Measurements from ENCODE around the gene PDE6H.

Gene PDE6H

GRCh38 chr12:14963520-14963919, 9.3 kb upstream of the PDE6H start:
- no peak overlapping the region for H3K4me3 ChIP-seq (replicated peaks; ENCODE audit: low read depth, low read length)
- DNase-seq (ENCODE audit: extremely low read depth, low read depth) = no peak

GRCh38 chr12:14964406-14964805, 8.4 kb upstream of the PDE6H start:
- no peak overlapping the region for H3K4me3 ChIP-seq (replicated peaks; ENCODE audit: low read depth, low read length)
- no peak for TF ChIP-seq CTCF (IDR thresholded peaks at IDR 0.05; ENCODE audit: low read depth, low read length, missing control alignments)
- DNase-seq (ENCODE audit: extremely low read depth, low read depth) = no peak

More at GRCh38 chr12:14963520-14963919, 9.3 kb upstream of the PDE6H start:
- no peak for TF ChIP-seq CTCF (IDR thresholded peaks at IDR 0.05; ENCODE audit: low read depth, low read length, missing control alignments)

- H3K4me3 ChIP-seq (replicated peaks; ENCODE audit: low read depth, low read length) = no peak overlapping the region
- TF ChIP-seq CTCF (IDR thresholded peaks at IDR 0.05; ENCODE audit: low read depth, low read length, missing control alignments) = no peak
- no peak for DNase-seq (ENCODE audit: extremely low read depth, low read depth)
Observed at GRCh38 chr12:14965221-14965620, 7.6 kb upstream of the PDE6H start.

GRCh38 chr12:14968478-14968877, 4.4 kb upstream of the PDE6H start:
- no peak overlapping the region for H3K4me3 ChIP-seq (replicated peaks; ENCODE audit: low read depth, low read length)
- no peak for DNase-seq (ENCODE audit: extremely low read depth, low read depth)
- no peak for TF ChIP-seq CTCF (IDR thresholded peaks at IDR 0.05; ENCODE audit: low read depth, low read length, missing control alignments)

GRCh38 chr12:14970473-14970872, 2.4 kb upstream of the PDE6H start:
- H3K4me3 ChIP-seq (replicated peaks; ENCODE audit: low read depth, low read length) = no peak overlapping the region
- no peak for DNase-seq (ENCODE audit: extremely low read depth, low read depth)

GRCh38 chr12:14974633-14975032, 1.8 kb downstream of the PDE6H start:
- H3K4me3 ChIP-seq (replicated peaks; ENCODE audit: low read depth, low read length) = no peak overlapping the region
- no peak for TF ChIP-seq CTCF (IDR thresholded peaks at IDR 0.05; ENCODE audit: low read depth, low read length, missing control alignments)
- DNase-seq (ENCODE audit: extremely low read depth, low read depth) = no peak

More at GRCh38 chr12:14970473-14970872, 2.4 kb upstream of the PDE6H start:
- TF ChIP-seq CTCF (IDR thresholded peaks at IDR 0.05; ENCODE audit: low read depth, low read length, missing control alignments) = no peak

- no peak overlapping the region for H3K4me3 ChIP-seq (replicated peaks; ENCODE audit: low read depth, low read length)
Observed at GRCh38 chr12:14975457-14975856, 2.6 kb downstream of the PDE6H start.

More at GRCh38 chr12:14975457-14975856, 2.6 kb downstream of the PDE6H start:
- DNase-seq (ENCODE audit: extremely low read depth, low read depth) = no peak
- TF ChIP-seq CTCF (IDR thresholded peaks at IDR 0.05; ENCODE audit: low read depth, low read length, missing control alignments) = no peak
